Activated T-helper 17 cell treated with anti-CD3 and anti-CD28 coated beads, Interleukin-2, amount 50 U/mL, for 72 hours (primary cell): ENCODE data around the gene CDK5. TPM values are rescaled to one million over a fixed set of nuclear protein-coding genes. Genes with fewer than 3 reads are reported as not detected.
A peak's percentile ranks its signal among the peaks of the same experiment; 100 is the strongest.

Experiments used
- ATAC-seq: fragments of 150-1000 bp; cut with Tn5 transposase; replicated peaks from 2 replicates; pipeline ENCODE4 v1.10.0; 2021; ENCODE audit warnings: mild to moderate bottlenecking, moderate library complexity
- H3K27ac Mint-ChIP-seq: one replicate; pipeline ENCODE4 v1.8.0; 2022; ENCODE audit warnings: mixed read lengths
- H3K27me3 Mint-ChIP-seq: one replicate; pipeline ENCODE4 v1.8.0; 2022; ENCODE audit warnings: mixed read lengths
- H3K36me3 Mint-ChIP-seq: one replicate; pipeline ENCODE4 v1.8.0; 2022; ENCODE audit warnings: low read depth, mild to moderate bottlenecking, mixed read lengths
- H3K4me1 Mint-ChIP-seq: one replicate; pipeline ENCODE4 v1.8.0; 2022; ENCODE audit warnings: mixed read lengths
- H3K4me3 Mint-ChIP-seq: one replicate; pipeline ENCODE4 v1.8.0; 2022; ENCODE audit warnings: mild to moderate bottlenecking, mixed read lengths
- H3K9me3 Mint-ChIP-seq: one replicate; pipeline ENCODE4 v1.8.0; 2022; ENCODE audit warnings: mixed read lengths
- total RNA-seq, 2 donors: library from RNA; stranded (reverse); gene quantifications; one replicate each; pipeline ENCODE4 v1.2.3, GENCODE V29; 2022

CDK5 gene
- total RNA-seq, 2 donors from 2014 or later = 9.0 to 23.4 TPM

GRCh38 chr7:151009327-151010036 is 48.2 kb downstream of the CDK5 start:
- Mint-ChIP-seq H3K4me1 (peaks cover 42% of the 10 kb centered on the region), H3K9me3 (peaks cover 3% of the 10 kb centered on the region), H3K4me3 (peak overlapping the region; percentile 87), H3K36me3 (peaks cover 10% of the 10 kb centered on the region), H3K27ac (no peak overlapping the region), H3K27me3 (no peaks in the 10 kb centered on the region)
- ATAC-seq = no peak

GRCh38 chr7:151008511-151009323 is 49.0 kb downstream of the CDK5 start:
- Mint-ChIP-seq H3K27ac (peak overlapping the region; percentile 85), H3K9me3 (peaks cover 3% of the 10 kb centered on the region), H3K4me1 (peaks cover 37% of the 10 kb centered on the region), H3K36me3 (peaks cover 4% of the 10 kb centered on the region), H3K27me3 (no peaks in the 10 kb centered on the region), H3K4me3 (peak overlapping the region; percentile 87)
- peak; percentile 79 for ATAC-seq

GRCh38 chr7:151008143-151008510 is 49.6 kb downstream of the CDK5 start:
- H3K4me1 Mint-ChIP-seq = peaks cover 37% of the 10 kb centered on the region

GRCh38 chr7:151007469-151007898 is 50.2 kb downstream of the CDK5 start:
- H3K4me3 Mint-ChIP-seq = peak overlapping the region; percentile 87
- no peaks in the 10 kb centered on the region for H3K27me3 Mint-ChIP-seq
- H3K36me3 Mint-ChIP-seq = peaks cover 2% of the 10 kb centered on the region
- H3K4me1 Mint-ChIP-seq = peaks cover 33% of the 10 kb centered on the region
- peak overlapping the region; percentile 85 for H3K27ac Mint-ChIP-seq
- ATAC-seq = no peak
- peaks cover under 1% of the 10 kb centered on the region for H3K9me3 Mint-ChIP-seq

More at GRCh38 chr7:151008143-151008510, 49.6 kb downstream of the CDK5 start:
- Mint-ChIP-seq H3K9me3 (peaks cover 3% of the 10 kb centered on the region), H3K36me3 (peaks cover 4% of the 10 kb centered on the region), H3K4me3 (peak overlapping the region; percentile 87), H3K27ac (peak overlapping the region; percentile 85), H3K27me3 (no peaks in the 10 kb centered on the region)
- peak; percentile 51 for ATAC-seq

GRCh38 chr7:151006590-151007300 is 51.0 kb downstream of the CDK5 start:
- no peaks in the 10 kb centered on the region for H3K27me3 Mint-ChIP-seq
- no peak overlapping the region for H3K27ac Mint-ChIP-seq
- no peaks in the 10 kb centered on the region for H3K36me3 Mint-ChIP-seq
- H3K4me1 Mint-ChIP-seq = peaks cover 25% of the 10 kb centered on the region
- ATAC-seq = no peak
- peak overlapping the region; percentile 87 for H3K4me3 Mint-ChIP-seq
- H3K9me3 Mint-ChIP-seq = no peaks in the 10 kb centered on the region

GRCh38 chr7:151005566-151005965 is 52.1 kb downstream of the CDK5 start:
- H3K9me3 Mint-ChIP-seq = no peaks in the 10 kb centered on the region
- peak overlapping the region; percentile 54 for H3K27ac Mint-ChIP-seq
- peaks cover 17% of the 10 kb centered on the region for H3K4me1 Mint-ChIP-seq
- H3K4me3 Mint-ChIP-seq = no peak overlapping the region
- H3K27me3 Mint-ChIP-seq = no peaks in the 10 kb centered on the region
- ATAC-seq = no peak
- no peaks in the 10 kb centered on the region for H3K36me3 Mint-ChIP-seq

Other genes with a start within 250 kb of the CDK5 start
- not detected for gene AOC1, start 205.4 kb downstream of the CDK5 start, total RNA-seq
- under 1 TPM; 0.32 to 0.77 TPM for gene KCNH2, start 79.6 kb downstream of the CDK5 start, total RNA-seq
- 10 to 100 TPM in 1 of 2 donors, 1 to 10 TPM in 1; 8.0 to 12.1 TPM for gene NOS3, start 66.9 kb downstream of the CDK5 start, total RNA-seq
- 10 to 100 TPM in 1 of 2 donors, 1 to 10 TPM in 1; 2.9 to 18.2 TPM for gene ATG9B, start 33.4 kb downstream of the CDK5 start, total RNA-seq
- 10 to 100 TPM; 36.4 to 52.0 TPM for gene ABCB8, start 29.4 kb downstream of the CDK5 start, total RNA-seq
- 1 to 10 TPM; 9.0 to 9.7 TPM for gene ASIC3, start 9.4 kb downstream of the CDK5 start, total RNA-seq
- 100 to 1,000 TPM; 114 to 135 TPM for gene SLC4A2, start 1.7 kb upstream of the CDK5 start, total RNA-seq
- 10 to 100 TPM; 63.3 to 71.1 TPM for gene FASTK, start 22.9 kb upstream of the CDK5 start, total RNA-seq
- gene TMUB1, start 25.6 kb upstream of the CDK5 start, total RNA-seq = 10 to 100 TPM; 72.7 to 78.4 TPM
- 10 to 100 TPM; 45.0 to 58.6 TPM for gene AGAP3, start 28.6 kb upstream of the CDK5 start, total RNA-seq
- 1 to 10 TPM in 1 of 2 donors, not detected in 1; 1.2 TPM for gene GBX1, start 109.8 kb upstream of the CDK5 start, total RNA-seq
- gene ASB10, start 129.4 kb upstream of the CDK5 start, total RNA-seq = not detected
- 1 to 10 TPM in 1 of 2 donors, not detected in 1; 1.2 TPM for gene H2BK1, start 152.6 kb upstream of the CDK5 start, total RNA-seq
- 10 to 100 TPM; 26.9 to 55.2 TPM for gene ABCF2, start 169.3 kb upstream of the CDK5 start, total RNA-seq
- gene CHPF2, start 174.6 kb upstream of the CDK5 start, total RNA-seq = 10 to 100 TPM; 31.3 to 36.3 TPM
- 10 to 100 TPM in 1 of 2 donors, 1 to 10 TPM in 1; 1.3 to 11.8 TPM for gene SMARCD3, start 190.8 kb upstream of the CDK5 start, total RNA-seq